ENCODE results near the gene SMIM45.
A peak's percentile ranks its signal among the peaks of the same experiment; 100 is the strongest.

The SMIM45 gene

DNA sequence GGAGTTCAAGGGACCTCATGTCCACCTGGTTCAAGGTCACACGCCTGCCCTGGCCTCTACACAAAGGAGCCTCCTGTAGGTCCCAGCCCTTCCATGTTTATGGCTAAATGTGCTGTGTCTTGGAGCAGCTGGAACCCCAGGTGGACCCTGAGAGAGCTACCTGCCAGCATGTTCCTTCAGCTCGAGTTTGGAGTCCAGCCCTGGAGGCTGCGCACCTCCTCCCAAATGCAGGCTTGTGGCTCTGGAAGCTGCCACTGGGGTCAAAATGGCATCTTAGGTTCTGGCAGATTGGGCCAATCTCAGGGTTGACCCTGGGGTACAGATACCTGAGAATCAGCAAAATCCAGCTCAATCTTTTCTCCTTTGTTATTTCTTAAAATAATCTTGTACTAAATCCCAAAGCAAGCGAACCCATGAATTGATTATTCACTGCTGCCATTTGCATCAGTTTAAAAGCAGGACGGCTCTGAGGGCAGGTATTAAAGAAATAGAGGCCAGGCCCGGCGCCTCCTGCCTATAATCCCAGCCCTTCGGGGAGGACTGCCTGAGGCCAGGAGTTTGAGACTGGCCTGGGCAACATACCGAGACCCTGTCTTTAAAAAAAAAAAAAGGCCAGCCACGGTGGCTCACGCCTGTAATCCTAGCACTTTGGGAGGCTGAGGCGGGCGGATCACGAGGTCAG lies 28.2 kb upstream of the SMIM45 start:
- no peak overlapping the region for H3K4me3 ChIP-seq (ENCODE audit: low read length)
- TF ChIP-seq, protein P1, sequence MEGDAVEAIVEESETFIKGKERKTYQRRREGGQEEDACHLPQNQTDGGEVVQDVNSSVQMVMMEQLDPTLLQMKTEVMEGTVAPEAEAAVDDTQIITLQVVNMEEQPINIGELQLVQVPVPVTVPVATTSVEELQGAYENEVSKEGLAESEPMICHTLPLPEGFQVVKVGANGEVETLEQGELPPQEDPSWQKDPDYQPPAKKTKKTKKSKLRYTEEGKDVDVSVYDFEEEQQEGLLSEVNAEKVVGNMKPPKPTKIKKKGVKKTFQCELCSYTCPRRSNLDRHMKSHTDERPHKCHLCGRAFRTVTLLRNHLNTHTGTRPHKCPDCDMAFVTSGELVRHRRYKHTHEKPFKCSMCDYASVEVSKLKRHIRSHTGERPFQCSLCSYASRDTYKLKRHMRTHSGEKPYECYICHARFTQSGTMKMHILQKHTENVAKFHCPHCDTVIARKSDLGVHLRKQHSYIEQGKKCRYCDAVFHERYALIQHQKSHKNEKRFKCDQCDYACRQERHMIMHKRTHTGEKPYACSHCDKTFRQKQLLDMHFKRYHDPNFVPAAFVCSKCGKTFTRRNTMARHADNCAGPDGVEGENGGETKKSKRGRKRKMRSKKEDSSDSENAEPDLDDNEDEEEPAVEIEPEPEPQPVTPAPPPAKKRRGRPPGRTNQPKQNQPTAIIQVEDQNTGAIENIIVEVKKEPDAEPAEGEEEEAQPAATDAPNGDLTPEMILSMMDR (conservative IDR thresholded peaks at IDR 0.05; ENCODE audit: low read length) = no peak
- no peak for DNase-seq (ENCODE audit: low read depth)

DNA sequence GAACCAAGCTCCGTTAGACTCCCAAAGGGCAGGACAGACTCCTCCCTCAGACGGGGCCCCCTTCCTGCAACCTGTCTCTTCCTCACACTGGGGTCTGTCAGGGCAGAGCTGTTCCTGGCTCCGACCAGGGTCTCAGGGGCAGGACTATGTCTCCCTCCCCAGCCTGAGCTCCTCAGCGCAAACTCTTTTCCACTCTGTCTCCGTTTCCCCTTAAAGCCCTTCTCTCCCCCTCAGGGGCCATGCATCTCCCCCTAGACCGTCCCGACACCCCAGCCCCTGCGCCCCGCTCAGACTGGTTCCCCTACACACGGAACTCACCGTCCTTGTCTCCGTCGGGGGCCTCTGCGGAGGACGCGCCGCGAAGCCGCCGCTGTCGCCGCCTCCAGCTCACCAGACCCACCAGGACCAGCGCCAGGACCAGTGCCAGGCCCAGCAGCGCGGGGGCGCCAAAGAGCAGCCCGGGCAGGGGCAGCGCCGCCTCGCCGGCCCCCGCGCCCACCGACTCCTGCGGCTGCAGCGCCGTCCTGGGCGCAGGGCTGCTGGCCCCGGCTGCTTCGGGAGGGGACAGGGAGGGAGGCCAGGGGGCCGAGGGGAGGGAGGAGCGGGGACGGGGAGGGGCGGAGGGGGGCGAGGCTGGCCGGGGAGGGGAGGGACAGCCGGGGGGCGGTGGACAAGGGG lies 26.0 kb upstream of the SMIM45 start:
- H3K4me3 ChIP-seq (ENCODE audit: low read length) = peak overlapping the region; percentile 17; the same call in 1 of the 2 replicates
- DNase-seq (ENCODE audit: low read depth) = peak; percentile 24
- TF ChIP-seq, protein P1 (conservative IDR thresholded peaks at IDR 0.05; ENCODE audit: low read length) = peak; percentile 51

DNA sequence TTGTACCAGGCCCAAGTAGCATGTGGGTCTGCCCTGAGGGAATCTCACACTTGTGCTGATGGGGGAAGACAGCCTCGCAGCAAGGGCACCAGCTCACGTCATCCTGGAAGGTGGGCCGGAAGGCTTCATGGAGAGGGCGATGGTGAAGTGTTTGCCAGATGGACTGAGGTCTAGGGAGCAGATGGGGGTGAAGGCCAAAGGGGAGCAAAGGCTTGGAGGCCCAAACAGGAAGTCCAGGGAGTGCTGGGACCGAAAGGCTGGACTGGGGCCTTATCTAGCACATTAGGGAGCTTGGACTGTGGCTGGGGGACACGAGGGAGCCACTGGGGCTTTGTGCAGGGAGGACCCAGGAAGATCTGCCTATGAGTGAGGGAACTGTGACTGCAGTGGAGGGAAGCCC lies 24.1 kb upstream of the SMIM45 start:
- no peak overlapping the region for H3K4me3 ChIP-seq (ENCODE audit: low read length)
- TF ChIP-seq, protein P1 (conservative IDR thresholded peaks at IDR 0.05; ENCODE audit: low read length) = no peak

DNA sequence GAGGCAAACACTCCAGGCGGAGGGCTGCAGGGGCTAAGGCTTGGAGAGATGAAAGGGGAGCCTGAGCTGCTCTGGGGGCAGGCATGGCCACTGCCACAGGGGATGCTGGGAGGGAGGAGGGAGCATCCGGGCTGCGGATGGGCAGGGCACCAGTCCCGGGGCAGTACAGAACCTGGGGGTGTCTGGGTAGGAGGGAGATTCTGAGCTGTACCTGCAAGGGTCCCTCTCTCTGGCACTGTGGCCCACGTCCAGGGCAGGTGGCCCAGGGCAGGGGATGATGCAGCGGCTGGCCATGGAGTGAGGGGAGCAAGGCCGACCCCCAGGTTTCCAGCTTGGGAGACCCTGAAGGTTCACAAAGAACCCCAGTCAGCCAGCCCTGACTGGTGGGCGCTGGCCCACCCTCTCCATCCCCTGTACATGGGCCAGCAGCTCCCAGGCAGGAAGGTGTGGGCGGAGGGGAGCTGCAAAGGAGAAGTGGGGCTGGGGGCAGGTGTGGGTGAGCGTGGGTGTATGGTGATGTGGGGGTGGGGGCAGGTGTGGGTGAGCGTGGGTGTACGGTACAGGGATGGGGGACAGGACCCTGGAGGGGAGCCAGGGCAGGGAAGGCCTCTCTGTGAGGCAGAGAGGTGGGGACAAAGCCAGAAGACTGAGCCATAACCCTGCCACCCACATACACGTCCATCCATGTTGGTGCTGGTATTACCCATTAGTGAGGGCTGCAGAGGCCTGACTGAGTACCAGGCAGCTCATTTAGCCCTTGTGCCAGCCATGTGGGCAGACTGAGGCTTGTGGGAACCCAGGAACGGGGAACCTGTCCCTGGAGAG lies 23.1 kb upstream of the SMIM45 start:
- H3K4me3 ChIP-seq (ENCODE audit: low read length) = no peak overlapping the region
- no peak for DNase-seq (ENCODE audit: low read depth)
- TF ChIP-seq, protein P1 (conservative IDR thresholded peaks at IDR 0.05; ENCODE audit: low read length) = no peak

More for the DNA sequence above, 24.1 kb upstream of the SMIM45 start:
- no peak for DNase-seq (ENCODE audit: low read depth)

DNA sequence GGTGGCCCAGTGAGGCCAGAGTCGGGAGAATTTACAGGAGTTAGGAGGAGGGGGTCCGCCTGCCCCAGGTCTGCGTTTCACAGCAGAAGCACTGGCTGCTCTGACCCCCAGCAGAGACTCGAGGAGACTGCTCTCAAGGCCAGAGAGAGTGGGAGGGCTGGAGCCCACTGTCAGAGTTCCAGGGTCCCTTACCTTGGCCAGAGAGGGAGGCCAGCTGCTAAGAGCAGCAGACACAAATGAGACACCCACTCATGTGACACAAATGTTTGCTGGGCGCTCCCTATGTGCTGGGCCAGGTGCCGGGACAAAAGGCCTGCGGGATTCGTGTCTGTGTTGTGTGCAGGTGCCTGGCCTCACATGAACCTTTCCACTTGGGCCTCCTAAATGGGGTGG lies 22.5 kb upstream of the SMIM45 start:
- no peak for DNase-seq (ENCODE audit: low read depth)
- TF ChIP-seq, protein P1 (conservative IDR thresholded peaks at IDR 0.05; ENCODE audit: low read length) = no peak
- no peak overlapping the region for H3K4me3 ChIP-seq (ENCODE audit: low read length)

DNA sequence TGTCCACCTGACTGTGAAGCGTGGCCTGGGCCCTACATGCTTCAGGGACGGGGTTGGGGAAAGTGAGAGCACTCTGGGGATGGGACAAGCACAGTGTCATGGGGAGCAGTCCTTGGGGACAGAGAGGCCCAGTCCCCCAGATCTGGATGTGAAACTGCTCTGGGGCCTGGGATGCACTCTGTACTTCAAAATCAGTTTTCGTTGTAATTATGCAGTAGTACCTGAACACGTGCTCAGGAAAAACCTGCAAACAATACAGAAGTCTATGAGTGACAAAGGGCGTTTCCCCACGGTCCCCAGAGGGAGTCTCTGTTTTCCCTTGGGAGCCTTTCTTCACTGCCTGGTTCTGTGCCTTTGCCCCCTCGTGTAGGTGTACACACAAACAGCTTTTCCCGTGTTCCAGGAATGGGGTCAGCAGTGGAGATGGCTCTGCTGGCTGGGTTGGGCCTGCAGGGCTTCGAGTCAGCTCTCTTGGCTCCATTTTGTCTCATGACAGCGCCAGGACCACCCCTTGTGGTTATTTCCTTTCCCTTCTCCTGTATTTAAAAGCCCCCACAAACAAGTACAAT lies 20.2 kb upstream of the SMIM45 start:
- TF ChIP-seq, protein P1 (conservative IDR thresholded peaks at IDR 0.05; ENCODE audit: low read length) = no peak
- no peak for DNase-seq (ENCODE audit: low read depth)
- H3K4me3 ChIP-seq (ENCODE audit: low read length) = no peak overlapping the region
